Transverse colon (tissue), 3 donors: ENCODE results near the gene PITPNC1.

ENCODE experiments used
- CTCF ChIP-seq, 5 experiments: fragments of 200-600 bp in 3 of 5; fragments of 450-650 bp in 2 of 5; sonication (generic) in 3 of 5; IDR thresholded peaks; 1 replicate in 2 of 5; 2 replicates in 3 of 5; pipeline ENCODE4 v1.5.1; 2016 to 2017; ENCODE audit warnings: antibody characterized with exemption in 5 of 5, inconsistent platforms in 3 of 5, mild to moderate bottlenecking in 2 of 5, moderate library complexity in 1 of 5
- EP300 ChIP-seq: sonication (generic); formaldehyde crosslinking; IDR thresholded peaks from one replicate; pipeline ENCODE4 v1.6.1; 2017; ENCODE audit warnings: antibody characterized with exemption, low read depth

- TF ChIP-seq CTCF (IDR thresholded peaks at IDR 0.05): no peak
- TF ChIP-seq EP300: no peak
These were observed 54.4 kb downstream of the PITPNC1 start for GRCh38 chr17:67431249-67432015.
